Osteoblast (primary cell): ENCODE results near the gene INPP4B. TPM values are rescaled to one million over a fixed set of nuclear protein-coding genes. Genes with fewer than 3 reads are reported as not detected.

Experiments
- DNase-seq: peaks from one replicate; pipeline ENCODE4 v3.0.0; 2011; ENCODE audit warnings: low spot score, mixed read lengths; ENCODE audit not compliant: insufficient read length; ENCODE audit errors: missing footprints
- H2AFZ ChIP-seq: 2 replicates; pipeline ENCODE4 v1.6.0; 2011; ENCODE audit warnings: mild to moderate bottlenecking, low read length
- H3K27ac ChIP-seq: 2 replicates; pipeline ENCODE4 v1.5.1; 2011; ENCODE audit warnings: mild to moderate bottlenecking, low read depth, low read length, moderate library complexity
- H3K27me3 ChIP-seq: 2 replicates; pipeline ENCODE4 v1.6.0; 2012; ENCODE audit warnings: mild to moderate bottlenecking, control low read depth, inconsistent platforms, low read length, moderate library complexity; ENCODE audit not compliant: insufficient read depth
- H3K36me3 ChIP-seq: 2 replicates; pipeline ENCODE4 v1.5.1; 2011; ENCODE audit warnings: mild to moderate bottlenecking, low read length, control low read depth, moderate library complexity; ENCODE audit not compliant: insufficient read depth
- H3K4me1 ChIP-seq: 2 replicates; pipeline ENCODE4 v1.5.1; 2011; ENCODE audit warnings: mild to moderate bottlenecking, low read length, control low read depth, moderate library complexity; ENCODE audit not compliant: insufficient read depth
- H3K4me2 ChIP-seq: 2 replicates; pipeline ENCODE4 v1.6.0; 2011; ENCODE audit warnings: mild to moderate bottlenecking, low read length; ENCODE audit not compliant: insufficient read depth
- H3K4me3 ChIP-seq: fragments of 200-600 bp; sonication (generic); 3 replicates; pipeline ENCODE4 v1.5.1; 2012; ENCODE audit warnings: mild to moderate bottlenecking, low read length, inconsistent platforms; ENCODE audit not compliant: insufficient read depth
- H3K79me2 ChIP-seq: 2 replicates; pipeline ENCODE4 v1.6.0; 2012; ENCODE audit warnings: mild to moderate bottlenecking, low read length, control low read depth, inconsistent platforms; ENCODE audit not compliant: insufficient read depth
- H3K9me3 ChIP-seq: 2 replicates; pipeline ENCODE4 v1.5.1; 2011; ENCODE audit warnings: low read depth, low read length, control low read depth
- H4K20me1 ChIP-seq: 2 replicates; pipeline ENCODE4 v1.6.0; 2012; ENCODE audit warnings: mild to moderate bottlenecking, low read length, control low read depth; ENCODE audit not compliant: insufficient read depth
- total RNA-seq: library from RNA; depleted of rRNA; stranded (reverse); fragments of >200 nt; gene quantifications from 2 replicates; pipeline ENCODE4 v1.2.3, GENCODE V29; 2012
- TF ChIP-seq, protein P1 (sequence below): IDR thresholded peaks from 2 replicates; pipeline ENCODE4 v1.5.1; 2011; ENCODE audit warnings: mild to moderate bottlenecking, low read depth, low read length, moderate library complexity; ENCODE audit errors: extremely low read depth

The INPP4B gene
- total RNA-seq, 1 donor: 11.6 TPM

DNA sequence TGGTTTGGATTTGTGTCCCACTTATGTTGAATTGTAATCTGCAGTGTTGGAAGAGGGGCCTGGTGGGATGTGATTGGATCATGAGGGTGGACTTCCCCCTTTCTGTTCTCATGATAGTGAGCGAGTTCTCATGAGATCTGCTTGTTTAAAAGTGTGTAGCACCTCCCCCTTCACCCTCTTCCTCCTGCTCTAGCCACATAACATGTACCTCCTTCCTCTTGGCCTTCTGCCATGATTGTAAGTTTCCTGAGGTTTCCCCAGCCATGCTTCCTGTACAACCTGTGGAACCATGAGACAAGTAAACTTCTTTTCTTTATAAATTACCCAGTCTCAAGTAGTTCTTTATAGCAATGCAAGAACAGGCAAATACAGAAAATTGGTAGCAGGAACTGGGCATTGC, 138.7 kb downstream of the INPP4B start:
- H3K4me1 ChIP-seq: no peaks in the 10 kb centered on the region
- H2AFZ ChIP-seq: no peak overlapping the region
- H4K20me1 ChIP-seq: no peaks in the 10 kb centered on the region
- H3K4me3 ChIP-seq: no peak overlapping the region
- H3K36me3 ChIP-seq: no peaks in the 10 kb centered on the region
- H3K27ac ChIP-seq: no peak overlapping the region
- H3K79me2 ChIP-seq: no peaks in the 10 kb centered on the region
- no peaks in the 10 kb centered on the region for H3K27me3 ChIP-seq
- DNase-seq: no peak
- H3K4me2 ChIP-seq: no peak overlapping the region
- TF ChIP-seq, protein P1, sequence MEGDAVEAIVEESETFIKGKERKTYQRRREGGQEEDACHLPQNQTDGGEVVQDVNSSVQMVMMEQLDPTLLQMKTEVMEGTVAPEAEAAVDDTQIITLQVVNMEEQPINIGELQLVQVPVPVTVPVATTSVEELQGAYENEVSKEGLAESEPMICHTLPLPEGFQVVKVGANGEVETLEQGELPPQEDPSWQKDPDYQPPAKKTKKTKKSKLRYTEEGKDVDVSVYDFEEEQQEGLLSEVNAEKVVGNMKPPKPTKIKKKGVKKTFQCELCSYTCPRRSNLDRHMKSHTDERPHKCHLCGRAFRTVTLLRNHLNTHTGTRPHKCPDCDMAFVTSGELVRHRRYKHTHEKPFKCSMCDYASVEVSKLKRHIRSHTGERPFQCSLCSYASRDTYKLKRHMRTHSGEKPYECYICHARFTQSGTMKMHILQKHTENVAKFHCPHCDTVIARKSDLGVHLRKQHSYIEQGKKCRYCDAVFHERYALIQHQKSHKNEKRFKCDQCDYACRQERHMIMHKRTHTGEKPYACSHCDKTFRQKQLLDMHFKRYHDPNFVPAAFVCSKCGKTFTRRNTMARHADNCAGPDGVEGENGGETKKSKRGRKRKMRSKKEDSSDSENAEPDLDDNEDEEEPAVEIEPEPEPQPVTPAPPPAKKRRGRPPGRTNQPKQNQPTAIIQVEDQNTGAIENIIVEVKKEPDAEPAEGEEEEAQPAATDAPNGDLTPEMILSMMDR: no peak
- H3K9me3 ChIP-seq: no peaks in the 10 kb centered on the region

DNA sequence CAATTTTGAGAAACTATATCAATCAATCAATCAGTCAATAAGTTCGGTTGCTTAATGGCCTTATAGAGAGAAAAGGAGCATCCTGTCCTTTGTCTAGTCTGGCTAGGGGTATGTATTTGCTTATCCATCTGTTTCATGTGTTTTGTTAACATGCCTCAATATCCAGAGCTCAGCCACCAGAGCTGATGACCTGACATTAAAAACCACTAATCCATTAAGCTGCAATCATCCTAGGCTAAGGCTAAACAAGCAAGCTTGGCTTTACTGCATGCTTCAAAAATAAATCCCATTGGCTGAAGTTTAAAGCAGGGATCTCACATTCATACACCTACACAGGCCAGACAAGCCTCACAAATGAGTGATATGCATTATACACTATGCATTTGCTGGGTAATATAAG, 139.7 kb downstream of the INPP4B start:
- H3K4me2 ChIP-seq: no peak overlapping the region
- no peaks in the 10 kb centered on the region for H3K9me3 ChIP-seq
- TF ChIP-seq, protein P1: no peak
- DNase-seq: no peak
- H2AFZ ChIP-seq: no peak overlapping the region
- H4K20me1 ChIP-seq: no peaks in the 10 kb centered on the region
- no peaks in the 10 kb centered on the region for H3K36me3 ChIP-seq
- no peak overlapping the region for H3K4me3 ChIP-seq
- no peak overlapping the region for H3K27ac ChIP-seq
- no peaks in the 10 kb centered on the region for H3K27me3 ChIP-seq
- H3K79me2 ChIP-seq: no peaks in the 10 kb centered on the region
- H3K4me1 ChIP-seq: no peaks in the 10 kb centered on the region

DNA sequence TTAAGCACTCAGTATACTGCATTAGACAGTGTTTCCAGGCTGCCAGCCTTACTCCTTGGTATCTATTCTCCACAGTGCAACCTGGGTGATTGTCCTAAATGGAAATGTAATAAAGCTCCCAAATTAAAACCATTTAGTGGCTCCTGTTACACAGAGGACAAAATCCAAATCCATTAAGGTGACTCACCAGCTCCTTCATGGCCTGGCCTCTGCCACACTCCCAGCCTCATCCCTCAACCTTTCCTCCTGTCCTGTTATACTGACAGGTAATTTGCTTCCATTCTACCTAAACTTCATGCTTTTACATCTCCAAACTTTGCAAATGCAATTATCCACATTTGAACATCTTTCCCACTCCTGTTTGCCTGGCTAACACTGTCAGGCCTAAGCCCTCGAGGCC, 140.3 kb downstream of the INPP4B start:
- H3K27me3 ChIP-seq: no peaks in the 10 kb centered on the region
- H3K4me3 ChIP-seq: no peak overlapping the region
- no peaks in the 10 kb centered on the region for H3K79me2 ChIP-seq
- no peaks in the 10 kb centered on the region for H3K9me3 ChIP-seq
- H3K4me2 ChIP-seq: no peak overlapping the region
- no peaks in the 10 kb centered on the region for H3K4me1 ChIP-seq
- no peak for DNase-seq
- H3K36me3 ChIP-seq: no peaks in the 10 kb centered on the region
- TF ChIP-seq, protein P1: no peak
- H4K20me1 ChIP-seq: no peaks in the 10 kb centered on the region
- H3K27ac ChIP-seq: no peak overlapping the region
- H2AFZ ChIP-seq: no peak overlapping the region

DNA sequence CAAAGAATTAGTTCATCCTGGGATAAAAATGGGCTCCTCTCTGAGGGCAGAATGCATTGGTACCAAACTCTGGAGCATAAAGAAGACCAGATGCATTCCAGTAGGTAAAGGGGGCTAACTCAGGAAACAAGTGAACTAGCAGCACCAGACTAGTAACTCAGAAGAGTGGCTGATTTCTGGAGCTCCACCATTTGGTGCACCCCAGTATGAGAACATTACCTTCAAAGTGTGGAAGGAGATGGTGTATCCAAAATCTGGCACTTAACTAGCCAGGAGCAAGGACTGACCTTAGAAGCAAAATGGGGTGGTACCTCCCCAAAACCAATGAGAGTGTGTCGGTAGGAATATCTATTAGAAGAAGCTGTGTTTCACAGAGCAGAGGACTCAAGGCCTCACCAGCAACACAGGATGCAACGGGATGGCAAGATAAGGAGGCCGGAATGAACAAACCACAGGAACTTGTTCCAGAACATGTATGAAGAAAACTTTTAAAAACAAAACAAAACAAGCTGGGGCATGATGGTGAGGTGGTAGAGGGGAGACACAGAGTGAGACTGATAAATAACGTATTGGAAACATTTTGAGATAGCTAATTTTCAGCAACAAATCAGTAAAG, 142.3 kb downstream of the INPP4B start:
- no peaks in the 10 kb centered on the region for H3K9me3 ChIP-seq
- no peak overlapping the region for H3K4me2 ChIP-seq
- no peaks in the 10 kb centered on the region for H4K20me1 ChIP-seq
- TF ChIP-seq, protein P1: no peak
- no peak for DNase-seq
- no peaks in the 10 kb centered on the region for H3K79me2 ChIP-seq
- H3K4me3 ChIP-seq: no peak overlapping the region
- H2AFZ ChIP-seq: no peak overlapping the region
- no peaks in the 10 kb centered on the region for H3K36me3 ChIP-seq
- H3K4me1 ChIP-seq: no peaks in the 10 kb centered on the region
- H3K27me3 ChIP-seq: no peaks in the 10 kb centered on the region
- no peak overlapping the region for H3K27ac ChIP-seq
